H1 (cell line): ENCODE data around the gene GNAI1. TPM values are rescaled to one million over a fixed set of nuclear protein-coding genes. Genes with fewer than 3 reads are reported as not detected.

Experiments used
- CHD7 ChIP-seq: fragments of 300-600 bp; sonication (generic); IDR thresholded peaks from 2 replicates; pipeline ENCODE4 v1.7.1; 2012; ENCODE audit warnings: low read length, moderate library complexity, mild to moderate bottlenecking, inconsistent platforms; ENCODE audit not compliant: insufficient replicate concordance
- GABPA ChIP-seq: IDR thresholded peaks from 2 replicates; pipeline ENCODE4 v1.6.1; 2011; ENCODE audit warnings: mild to moderate bottlenecking, low read length, moderate library complexity, borderline replicate concordance; ENCODE audit not compliant: insufficient read depth
- KDM5A ChIP-seq: fragments of 200-600 bp; IDR thresholded peaks from 2 replicates; pipeline ENCODE4 v1.7.1; 2012; ENCODE audit warnings: mild to moderate bottlenecking, low read length, inconsistent platforms, mixed read lengths
- RNF2 ChIP-seq: fragments of 200-900, 300-1000 bp; sonication (generic); IDR thresholded peaks from 2 replicates; pipeline ENCODE4 v1.7.1; 2016; ENCODE audit warnings: borderline replicate concordance, low read depth, mild to moderate bottlenecking, antibody characterized with exemption, low read length; ENCODE audit not compliant: poor library complexity, severe bottlenecking; ENCODE audit errors: missing control alignments
- SP1 ChIP-seq: IDR thresholded peaks from 2 replicates; pipeline ENCODE4 v1.6.1; 2011; ENCODE audit warnings: low read depth, low read length
- SP4 ChIP-seq: IDR thresholded peaks from 2 replicates; pipeline ENCODE4 v1.6.1; 2012; ENCODE audit warnings: low read length, inconsistent platforms
- polyA plus RNA-seq, 7 experiments: library from polyadenylated mRNA; depleted of rRNA in 3 of 7; stranded (reverse) in 5 of 7; unstranded in 2 of 7; fragments of >200 nt in 5 of 7; fragments of 200-250 nt in 2 of 7; gene quantifications; 1 replicate in 5 of 7; 2 replicates in 1 of 7; 4 replicates in 1 of 7; pipeline versions ENCODE4 v1.2.1 to v1.2.3, GENCODE V29; 2011 to 2013; ENCODE audit warnings: missing spikeins in 2 of 7, mixed read lengths in 2 of 7
- total RNA-seq: library from RNA; stranded (reverse); fragmentation: NEBNext Ultra II Directional; extraction: Animal tissue kit (Norgen Biotek cat#: 25700); gene quantifications from 2 replicates; pipeline ENCODE4 v1.2.1, GENCODE V29; 2021

The GNAI1 gene
- total and polyA plus RNA-seq, 2 of the 8 experiments (the other 6 are each of a cell fraction or from before 2014, with no cell fraction given), result 8.0 to 29.5 TPM

- TF ChIP-seq CHD7 (no peak), SP1 (no peak), RNF2 (no peak), KDM5A (no peak), SP4 (no peak), GABPA (no peak)
These were observed 45.3 kb upstream of the GNAI1 start (continued) for GRCh38 chr7:80089366-80089765.
